HG02852 (cell line): ENCODE results near the gene ZNF93.
"Not testable (repeated sequence)": the region's sequence is repeated elsewhere in the genome, so short reads cannot be mapped to it uniquely, and the experiment has no call there.

Experiments
- ATAC-seq: cut with Tn5 transposase; IDR thresholded peaks from one replicate; pipeline ENCODE4 v1.9.1; 2021; ENCODE audit warnings: mild to moderate bottlenecking, moderate library complexity; ENCODE audit not compliant: unreplicated experiment

ZNF93 gene

DNA sequence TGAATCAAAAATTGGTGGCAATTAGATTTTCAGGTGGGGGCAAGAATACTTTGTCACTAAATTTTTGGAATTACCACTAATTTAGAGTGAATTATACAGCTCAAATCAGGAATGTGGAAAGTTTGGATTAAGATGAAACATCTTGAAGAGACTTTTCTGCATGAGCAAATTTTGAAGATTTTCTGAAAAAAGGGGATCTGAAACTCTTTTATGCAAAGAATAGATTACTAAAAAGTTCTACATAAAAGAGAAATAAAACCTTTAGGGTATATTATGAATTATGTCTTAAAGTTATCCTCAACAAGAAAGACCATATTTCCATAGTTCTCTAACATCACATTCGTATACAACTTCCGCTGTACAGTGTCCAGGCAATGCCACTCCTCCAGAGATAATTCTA lies 36.7 kb downstream of the ZNF93 start:
- ATAC-seq, result no peak

DNA sequence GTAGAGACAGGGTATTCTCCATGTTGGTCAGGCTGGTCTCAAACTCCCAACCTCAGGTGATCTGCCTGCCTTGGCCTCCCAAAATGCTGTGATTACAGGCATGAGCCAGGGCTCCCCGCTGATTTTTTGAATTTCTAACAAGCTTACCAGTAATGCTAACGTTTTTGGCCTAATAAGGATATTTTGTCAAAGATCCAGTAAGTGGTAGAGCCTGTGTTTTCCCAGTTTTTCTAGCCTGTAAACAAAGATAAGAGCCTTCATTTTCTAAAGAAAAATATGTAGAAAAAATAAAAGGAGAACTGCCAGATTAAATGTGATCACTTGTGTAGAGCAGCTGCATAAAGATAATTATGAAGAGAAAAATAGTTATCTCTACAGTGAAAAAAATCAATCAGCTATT lies 37.7 kb downstream of the ZNF93 start:
- ATAC-seq, result no peak

DNA sequence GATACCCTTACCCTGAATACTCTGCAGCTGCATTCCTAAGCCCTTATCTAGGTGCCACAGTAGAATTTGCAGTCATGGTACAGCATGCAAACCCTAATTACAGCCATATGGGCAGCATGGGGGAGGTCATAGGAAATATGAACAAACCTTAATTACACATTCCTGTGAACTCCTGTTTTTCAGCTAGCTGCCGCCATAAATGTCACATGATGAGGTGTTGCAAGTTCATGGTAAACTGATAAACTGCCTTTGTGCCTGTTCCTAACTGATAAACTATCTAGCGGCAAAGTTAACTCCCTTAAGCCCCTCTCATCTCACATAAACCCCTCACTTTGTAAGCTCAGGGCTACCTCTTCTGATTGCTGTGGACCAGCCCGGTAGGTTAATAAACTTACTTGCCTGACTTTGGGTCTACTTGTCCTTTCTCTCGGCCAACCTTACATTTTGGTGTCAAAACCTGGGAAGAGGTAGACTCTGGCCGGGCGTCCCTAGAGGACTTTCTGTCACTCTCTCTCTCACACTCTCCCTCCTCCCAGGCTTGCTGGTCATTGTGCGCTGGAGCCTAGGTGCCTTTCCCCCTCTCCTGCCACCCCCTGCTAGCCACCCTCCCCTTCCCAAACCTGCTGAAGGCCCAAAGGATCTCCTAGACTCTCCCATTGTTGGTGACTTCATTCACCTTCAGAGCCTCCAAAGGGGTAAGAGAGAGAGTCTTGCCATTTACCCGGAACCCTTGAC lies 43.3 kb downstream of the ZNF93 start:
- ATAC-seq, result no peak

DNA sequence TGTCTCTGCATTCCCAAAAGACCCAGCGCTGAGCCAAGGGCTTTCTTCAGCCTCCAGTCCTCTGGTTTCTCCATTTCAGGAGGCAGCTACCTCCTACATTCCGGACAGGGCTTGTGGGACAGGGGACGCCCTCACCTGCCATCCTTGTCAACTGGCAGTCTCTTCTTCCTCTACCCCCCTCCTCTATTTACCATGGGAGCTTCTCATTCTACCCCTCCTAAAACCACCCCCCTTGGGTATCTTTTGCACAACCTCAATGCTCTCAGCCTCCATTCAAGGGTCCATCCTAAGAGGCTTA lies 43.8 kb downstream of the ZNF93 start:
- ATAC-seq, result no peak

DNA sequence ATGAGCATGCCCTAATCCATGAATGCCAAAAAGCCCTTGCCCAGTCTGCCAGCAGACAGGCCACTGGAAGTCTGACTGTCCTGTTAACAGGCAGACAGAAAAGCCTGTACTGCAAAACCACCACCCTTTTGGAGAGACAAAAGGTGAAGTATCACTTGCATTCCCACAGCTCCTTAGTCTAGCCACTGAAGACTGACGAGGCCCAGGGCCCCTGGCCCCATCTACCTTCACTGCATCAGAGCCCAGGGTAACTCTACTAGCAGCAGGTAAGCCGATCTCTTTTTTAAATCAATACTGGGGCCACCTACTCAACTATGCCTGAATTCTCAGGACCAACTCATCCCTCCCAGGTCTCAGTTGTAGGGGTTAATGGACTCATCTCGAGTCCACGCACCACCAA lies 45.5 kb downstream of the ZNF93 start:
- ATAC-seq, result no peak

DNA sequence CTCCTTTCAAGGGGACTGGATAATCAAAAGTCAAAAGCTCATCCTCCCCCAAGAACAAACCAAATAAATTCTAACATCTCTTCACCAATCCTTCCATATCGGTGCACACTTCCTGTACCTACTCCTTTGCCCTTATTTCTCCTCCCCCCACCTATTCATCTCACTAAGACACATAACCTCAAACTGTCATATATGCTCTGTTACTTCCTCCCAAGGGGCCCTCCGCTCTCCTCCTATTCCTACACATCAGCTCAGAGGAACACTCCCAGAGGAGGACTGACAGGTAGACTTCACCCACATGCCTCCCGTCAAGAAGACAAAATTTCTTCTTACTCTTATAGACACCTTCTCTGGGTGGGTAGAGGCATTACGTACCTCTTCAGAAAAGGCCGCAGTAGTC lies 48.1 kb downstream of the ZNF93 start:
- ATAC-seq, result no peak

DNA sequence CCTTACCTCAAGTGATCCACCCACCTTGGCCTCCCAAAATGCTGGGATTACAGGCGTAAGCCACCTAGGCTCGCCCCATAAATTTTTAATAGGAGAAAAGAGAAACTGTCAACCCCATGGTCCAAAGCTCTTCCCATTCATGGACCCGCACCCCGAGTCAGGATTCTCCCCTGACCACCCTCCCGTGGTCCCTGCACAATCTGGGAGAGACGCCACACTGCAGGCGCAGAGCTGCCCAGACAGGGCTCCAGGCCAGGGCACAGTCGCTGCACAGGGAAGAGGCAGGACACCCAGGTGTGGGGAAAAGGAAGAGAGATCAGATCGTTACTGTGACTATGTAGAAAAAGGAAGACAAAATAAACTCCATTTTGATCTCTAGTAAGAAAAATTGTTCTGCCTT lies 54.5 kb downstream of the ZNF93 start:
- ATAC-seq, result no peak

DNA sequence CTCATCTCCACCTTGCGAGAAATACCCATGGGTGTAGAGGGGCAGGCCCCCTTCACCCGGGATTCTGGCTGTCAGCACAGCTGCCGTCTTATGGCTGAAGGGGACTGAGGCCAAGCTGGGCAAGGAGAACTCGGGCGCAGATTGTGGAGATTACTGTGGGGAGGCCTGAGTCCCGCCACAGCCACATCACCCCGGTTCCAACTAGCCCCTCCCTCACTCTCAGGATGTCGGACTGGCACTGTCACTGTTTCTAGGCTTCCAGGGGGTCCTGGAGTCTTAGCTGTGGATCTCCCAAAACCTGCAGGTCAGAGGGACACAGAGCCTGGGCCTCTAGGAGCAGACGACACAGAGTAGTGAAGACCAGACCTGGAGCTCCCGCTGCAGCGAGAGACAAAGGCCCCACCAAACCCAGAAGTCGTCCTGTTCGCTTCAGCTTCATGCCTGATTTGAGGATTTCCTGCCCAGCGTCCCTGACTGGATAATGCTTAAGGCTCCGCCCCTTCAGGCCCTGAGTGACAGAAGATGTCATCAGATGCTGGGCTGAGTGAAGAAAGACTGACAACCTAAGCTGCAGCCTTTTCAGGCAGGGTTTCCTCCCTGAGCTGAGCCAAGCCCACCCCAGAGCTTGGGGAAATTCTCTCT lies 55.8 kb downstream of the ZNF93 start:
- no peak for ATAC-seq

DNA sequence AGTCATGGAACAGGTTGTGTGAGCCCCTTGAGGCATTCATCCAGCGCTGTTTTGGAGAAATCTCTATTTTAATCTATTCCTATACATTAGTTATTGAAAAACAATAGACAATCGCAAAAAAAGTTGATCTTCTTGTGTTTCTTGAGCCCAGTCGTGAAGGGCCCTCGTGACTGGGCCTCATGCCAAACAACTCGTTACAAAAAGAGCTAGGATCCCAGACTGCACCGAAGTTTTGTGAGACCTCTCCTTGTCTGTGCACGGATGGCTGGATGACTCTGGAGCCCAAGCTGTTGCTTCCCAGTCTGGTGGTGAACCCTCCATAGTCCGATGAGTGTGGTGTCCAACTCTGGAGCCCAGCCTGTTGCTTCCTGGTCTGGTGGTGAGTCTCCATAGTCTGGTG lies 57.0 kb downstream of the ZNF93 start:
- ATAC-seq, result not testable (repeated sequence)

DNA sequence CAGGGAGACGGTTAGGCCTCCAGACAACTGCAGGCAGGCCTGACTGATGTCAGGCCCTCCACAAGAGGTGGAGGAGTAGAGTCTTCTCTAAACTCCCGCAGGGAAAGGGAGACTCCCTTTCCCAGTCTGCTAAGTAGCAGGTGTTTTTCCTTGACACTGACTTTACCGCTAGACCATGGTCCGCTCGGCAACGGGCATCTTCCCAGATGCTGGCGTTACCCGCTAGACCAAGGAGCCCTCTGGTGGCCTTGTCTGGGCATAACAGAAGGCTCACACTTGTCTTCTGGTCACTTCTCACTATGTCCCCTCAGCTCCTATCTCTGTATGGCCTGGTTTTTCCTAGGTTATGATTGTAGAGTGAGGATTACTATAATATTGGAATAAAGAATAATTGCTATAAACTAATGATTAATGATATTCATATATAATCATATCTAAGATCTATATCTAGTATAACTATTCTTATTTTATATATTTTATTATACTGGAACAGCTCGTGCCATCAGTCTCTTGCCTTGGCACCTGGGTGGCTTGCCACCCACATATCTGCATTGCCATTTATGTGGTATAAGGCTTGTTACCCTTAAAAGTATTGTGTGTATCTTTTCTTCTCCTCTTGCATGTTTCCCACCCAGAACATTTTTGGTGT lies 58.5 kb downstream of the ZNF93 start:
- ATAC-seq, result not testable (repeated sequence)

DNA sequence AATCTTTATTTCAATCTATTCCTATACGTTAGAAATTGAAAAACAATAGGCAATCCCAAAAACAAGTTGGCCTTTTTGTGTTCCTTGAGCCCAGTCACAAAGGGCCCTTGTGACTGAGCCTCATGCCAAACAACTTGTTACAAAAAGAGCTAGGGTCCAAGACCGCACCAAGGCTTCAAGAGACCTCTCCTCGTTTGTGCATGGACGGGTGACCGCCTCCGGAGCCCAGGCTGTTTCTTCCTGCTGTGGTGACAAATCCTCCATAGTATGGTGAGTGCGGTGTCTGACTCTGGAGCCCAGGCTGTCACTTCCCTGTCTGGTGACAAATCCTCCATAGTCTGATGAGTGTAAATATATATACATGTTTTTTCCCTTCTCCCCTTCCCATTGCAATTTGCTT lies 63.7 kb downstream of the ZNF93 start:
- ATAC-seq, result no peak

DNA sequence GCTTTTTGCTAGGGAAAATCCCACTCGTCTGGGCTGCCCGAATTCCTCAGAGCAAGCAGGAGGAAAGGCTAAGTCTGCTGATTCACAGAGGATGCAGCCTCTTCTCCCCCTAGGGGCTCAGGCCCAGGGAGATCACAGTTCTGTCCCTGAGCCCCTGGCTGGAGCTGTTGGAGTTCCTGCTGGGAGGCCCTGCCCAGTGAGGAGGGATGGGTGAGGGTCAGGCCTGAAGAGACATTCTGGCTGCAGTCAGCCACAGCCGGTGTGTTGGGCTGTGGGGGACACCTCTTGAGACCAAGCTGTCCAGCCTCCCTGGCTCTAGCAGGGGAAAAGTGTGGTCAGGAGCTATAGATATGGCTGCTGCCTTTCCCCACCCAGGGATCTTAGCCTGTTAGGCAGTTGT lies 65.4 kb downstream of the ZNF93 start:
- not testable (repeated sequence) for ATAC-seq

DNA sequence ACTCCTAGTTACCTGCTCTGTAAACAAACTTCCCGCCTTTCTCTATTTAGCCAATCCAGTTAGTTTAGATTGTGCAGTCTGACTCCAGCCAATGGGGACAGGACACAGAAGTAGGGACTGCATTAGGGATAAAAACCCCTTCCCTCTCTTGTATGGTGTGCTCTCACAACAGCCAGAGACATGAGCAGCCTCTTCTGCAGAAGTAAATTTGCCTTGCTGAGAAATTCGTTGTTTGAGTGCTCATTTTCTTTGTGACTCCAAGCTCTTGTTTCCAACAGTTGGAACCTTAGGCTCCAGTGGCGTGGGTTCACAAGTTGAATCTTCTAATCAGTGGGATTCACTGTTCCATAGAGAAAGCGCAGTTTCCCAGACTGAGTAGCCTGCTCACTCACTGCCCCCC lies 66.1 kb downstream of the ZNF93 start:
- no peak for ATAC-seq
